NCI-H510A (cell line): Measurements from ENCODE around the gene CALML6.

Source experiments
- DNase-seq: peaks from one replicate; lab custom pipeline; 2025; lab: John Stamatoyannopoulos, UW

The CALML6 gene

DNA sequence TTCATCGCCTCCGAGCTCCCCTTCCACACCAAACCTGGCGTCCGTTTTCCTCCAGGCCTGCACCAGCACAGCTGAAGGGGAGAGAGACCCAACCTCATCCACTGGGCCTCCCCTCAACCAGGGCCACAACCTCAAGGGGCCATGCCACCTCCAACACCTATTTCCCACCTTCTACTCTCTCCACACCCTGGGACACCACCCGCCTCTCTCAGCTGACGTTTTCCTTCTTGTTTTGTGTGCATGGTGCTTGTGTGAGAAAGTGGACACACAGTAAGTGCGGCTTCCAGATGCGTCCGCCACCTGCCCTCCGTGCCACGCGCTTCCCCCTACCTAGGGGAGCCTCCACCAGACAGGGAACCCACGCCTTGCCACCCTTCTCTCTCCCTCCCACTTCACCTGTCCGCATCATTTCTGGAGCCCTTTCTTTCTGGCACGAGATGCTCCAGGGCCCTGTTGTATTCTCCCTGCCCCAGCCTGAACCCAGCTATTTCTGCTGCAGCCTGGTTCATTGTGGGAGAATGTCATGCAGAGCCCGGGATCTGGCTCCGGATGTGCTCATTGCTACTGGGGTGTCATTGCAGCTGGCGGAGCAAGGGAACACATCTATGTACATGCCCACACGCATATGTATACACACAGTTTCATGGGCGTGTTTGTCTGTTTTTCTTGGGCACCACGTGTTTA, 22.8 kb upstream of the CALML6 start:
- DNase-seq: no peak

DNA sequence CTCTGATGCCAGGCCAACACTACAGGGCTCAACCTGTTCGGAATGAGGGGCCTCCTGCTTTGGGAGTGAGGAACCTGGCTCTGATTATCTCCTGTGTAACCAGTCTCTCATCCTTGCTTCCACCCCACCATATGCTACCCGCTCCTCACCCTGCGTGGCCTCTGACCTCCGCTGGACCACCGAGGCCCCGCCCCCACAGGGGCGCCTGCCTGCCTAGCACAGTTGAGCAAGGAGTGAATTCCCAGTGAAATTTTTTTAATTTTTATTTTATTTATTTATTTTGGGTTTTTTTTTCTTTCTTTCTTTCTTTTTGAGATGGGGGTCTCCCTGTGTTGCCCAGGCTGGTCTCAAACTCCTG, 22.3 kb upstream of the CALML6 start:
- no peak for DNase-seq

DNA sequence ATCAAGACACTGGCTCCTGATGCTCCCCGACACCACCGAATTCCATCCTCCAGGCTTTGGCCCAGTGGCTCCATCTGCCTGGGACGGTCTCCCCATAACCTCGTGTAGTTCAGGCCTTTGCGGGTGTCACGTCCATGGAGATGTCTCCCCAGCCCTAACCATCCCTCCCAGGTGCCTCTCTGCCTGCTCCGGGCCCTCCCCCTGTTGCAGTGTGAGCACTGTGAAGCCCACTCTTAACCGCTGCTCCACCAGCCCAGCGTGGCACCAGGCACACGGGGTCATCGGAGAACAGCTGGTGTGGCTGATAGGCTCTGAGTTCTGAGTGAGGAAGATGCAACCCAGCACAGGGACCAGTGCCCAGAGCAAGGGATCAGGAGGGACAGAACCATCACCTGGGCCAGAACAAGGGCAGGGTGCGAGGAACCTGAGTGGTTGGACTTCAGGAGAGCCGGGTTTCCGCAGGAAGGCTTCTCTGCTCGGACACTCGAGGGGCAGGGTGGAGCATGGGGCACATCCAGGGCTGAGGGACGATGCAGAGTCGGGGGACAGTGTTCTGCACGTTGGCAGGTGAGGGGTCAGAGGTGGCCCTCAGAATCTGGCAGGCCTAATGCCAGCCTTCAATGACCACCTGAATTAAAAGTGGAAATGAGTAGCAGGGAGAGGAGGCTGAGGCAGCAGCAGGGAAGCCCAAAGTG, 21.6 kb upstream of the CALML6 start:
- no peak for DNase-seq

DNA sequence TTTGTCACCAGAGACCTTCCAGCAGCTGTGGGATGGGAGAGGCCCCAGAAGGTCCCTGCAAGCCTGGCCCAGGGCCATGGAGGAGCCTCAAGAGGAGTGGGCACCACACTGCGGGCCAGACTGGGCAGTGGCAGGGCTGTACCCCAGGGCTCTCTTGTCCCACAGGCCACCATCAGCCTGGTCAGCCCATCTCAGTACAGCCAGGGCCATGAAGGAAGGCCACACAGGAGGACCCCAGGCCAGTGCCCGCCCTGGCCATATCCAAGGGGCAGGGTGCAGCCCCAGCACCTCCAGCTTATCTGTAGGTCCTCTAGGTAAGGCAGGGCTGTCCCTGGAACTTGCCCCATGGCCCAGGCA, 21.1 kb upstream of the CALML6 start:
- no peak for DNase-seq

DNA sequence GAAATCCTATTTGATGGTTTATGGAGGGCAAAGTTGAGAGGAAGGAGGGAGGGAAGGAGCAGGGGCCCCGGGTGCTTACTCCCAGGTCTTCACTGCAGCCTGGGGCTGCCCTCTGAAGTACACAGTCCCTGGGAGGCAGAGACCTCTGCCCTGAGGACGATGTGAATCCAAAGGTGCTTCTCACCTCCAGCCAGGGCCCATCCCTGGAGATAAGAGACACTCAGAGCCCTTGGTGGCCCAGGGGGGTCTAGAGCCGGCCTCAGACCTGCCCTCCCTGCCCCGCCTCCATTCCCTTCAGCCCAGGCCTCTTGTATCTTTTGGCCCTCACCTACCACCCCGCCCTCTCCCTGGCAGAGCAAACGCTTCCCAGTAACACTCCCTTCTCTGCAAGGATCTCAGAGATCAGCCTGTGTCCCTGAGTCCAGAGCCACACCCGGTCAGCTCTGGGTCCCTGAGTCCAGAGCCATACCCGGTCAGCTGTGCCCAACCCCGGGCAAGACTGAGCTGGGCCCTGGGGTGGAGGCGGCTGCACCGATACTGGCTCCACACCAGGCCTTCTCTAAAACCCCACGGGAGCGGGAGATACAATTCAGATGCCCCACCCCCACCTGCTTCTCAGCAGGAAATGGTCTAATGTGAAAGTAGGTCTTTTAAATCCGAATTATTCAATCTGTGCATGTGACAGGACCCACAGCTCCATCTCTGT, 20.6 kb upstream of the CALML6 start:
- DNase-seq: no peak

DNA sequence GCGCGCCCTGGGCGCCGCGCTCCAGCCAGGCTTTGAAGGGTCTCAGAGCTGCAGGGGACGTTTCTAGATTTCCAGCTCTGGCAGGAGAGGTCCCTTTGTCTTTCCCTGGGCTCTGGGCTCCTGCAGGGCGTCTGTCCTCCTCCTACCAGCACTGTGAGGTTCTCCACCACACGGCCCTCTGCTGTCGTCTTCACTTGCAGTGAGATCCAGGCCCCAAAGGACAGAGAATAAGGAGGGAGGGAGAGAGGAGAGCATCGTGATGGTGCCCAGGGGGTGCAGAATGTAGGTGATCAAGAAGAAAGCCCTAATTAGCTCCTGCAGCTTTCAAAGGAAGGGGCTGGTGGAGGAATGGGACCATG, 20.0 kb upstream of the CALML6 start:
- DNase-seq: no peak

DNA sequence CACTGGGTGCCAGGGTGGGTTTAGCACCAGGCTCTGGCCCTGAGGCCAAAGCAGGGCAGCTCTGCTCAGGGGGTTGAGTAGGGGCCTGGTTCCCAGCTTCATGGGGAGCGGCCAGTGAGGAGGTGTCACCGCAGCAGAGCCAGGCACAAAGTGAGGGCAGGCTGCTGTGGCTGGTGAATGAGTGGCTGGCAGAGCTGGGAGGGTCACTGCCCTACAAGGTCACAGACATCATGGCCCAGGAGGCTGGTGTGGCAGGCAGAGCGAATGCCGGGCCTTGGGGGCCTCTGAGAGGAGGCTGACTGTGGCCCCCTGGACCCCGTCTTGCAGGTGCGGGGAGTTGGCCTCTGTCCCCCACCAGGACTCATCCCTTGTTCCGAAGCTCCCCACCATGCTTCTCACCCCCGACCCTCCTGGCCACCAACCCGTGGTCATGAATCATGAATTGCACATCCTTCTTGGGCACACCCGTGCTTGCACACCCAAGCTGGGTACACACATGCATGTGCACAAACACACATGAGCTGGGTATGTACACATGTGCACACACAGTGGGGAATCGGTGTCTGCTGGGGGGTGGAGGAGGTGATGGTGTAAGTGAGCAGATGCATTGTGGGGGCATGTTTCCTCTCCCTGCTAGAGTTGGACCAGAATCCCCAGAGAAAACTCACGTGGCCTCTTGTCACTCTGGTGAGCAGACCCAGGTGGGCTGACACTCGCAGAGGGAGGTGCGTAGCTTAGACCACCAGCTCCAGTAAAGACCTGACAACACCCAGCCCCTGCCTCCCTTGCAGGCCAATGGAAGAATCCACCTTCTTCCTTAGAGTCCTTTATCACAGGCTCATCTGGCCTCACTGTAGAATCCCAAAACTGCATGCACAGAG, 19.4 kb upstream of the CALML6 start:
- DNase-seq: no peak

DNA sequence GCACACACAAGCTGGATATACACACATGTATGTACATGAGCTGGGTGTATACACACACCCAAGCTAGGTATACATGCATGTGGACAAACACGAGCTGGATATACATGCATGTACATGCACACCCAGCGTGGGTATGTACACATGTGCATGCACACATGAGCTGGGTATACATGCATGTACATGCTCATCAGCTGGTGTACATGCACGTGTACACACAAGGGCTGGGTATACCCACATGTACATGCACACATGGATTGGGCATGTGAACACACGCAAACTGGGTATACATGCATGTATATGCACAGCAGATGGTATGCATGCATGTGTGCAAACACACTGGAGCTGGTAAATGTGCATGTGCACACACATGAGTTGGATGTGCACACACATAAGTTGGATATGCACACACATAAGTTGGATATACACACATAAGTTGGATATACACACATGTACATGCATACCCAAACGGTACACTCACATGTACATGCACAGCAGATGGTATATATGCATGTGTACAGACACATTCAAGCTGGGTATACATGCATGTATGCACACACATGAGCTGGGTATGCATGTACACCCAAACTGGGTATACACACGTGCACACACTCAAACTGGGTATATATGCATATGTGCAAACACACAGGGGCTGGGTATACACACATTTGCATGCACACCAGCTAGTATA, 16.7 kb upstream of the CALML6 start:
- DNase-seq: no peak

DNA sequence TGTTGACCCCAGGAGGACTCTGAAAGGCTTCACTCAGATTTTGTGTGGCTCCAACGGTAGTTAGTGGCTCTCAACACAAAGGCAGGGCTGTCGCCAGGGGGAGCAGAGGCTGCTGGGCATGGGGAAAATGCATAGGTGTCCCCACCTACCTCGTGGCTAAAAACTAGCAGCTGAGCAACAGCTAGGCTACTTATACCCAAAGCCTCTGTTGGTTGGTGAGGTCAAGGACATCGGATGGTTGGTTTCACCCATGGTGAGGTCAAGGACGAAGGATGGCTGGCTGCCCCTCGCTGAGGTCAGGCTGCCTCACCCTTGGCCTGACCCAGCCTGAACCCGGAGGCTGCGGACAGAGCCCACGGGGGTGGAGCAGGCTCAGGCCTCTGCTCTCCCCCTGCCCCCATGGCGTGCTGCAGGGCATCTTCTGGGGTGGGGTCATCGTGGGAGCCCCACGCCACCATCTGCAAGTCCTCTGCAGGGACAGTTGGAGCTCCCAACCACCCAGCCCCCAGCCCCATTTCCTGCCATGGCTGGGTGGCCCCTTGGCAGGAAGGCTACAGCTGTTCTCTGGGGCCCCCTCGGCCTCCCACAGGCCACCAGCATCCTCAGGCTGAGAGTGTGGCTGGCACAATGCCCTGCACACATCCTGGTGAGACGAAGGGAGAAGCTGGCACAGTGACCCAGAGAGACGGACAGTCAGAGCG, 15.6 kb upstream of the CALML6 start:
- no peak for DNase-seq

DNA sequence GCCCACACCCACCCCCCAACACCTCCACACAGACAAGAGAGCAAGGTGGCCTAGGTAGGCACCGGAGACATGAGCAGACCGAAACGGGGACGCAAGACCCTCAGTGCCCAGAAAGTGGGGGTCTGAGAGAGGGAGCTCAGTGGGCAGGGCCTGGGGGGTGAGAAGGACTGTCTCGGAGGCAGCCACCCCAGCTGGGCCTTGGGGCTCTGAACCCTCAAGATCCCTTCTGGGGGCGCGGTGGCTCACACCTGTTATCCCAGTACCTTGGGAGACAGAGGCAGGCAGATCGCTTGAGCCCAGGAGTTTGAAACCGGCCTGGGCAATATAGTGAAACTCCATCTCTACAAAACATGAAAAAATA, 15.1 kb upstream of the CALML6 start:
- DNase-seq: no peak

DNA sequence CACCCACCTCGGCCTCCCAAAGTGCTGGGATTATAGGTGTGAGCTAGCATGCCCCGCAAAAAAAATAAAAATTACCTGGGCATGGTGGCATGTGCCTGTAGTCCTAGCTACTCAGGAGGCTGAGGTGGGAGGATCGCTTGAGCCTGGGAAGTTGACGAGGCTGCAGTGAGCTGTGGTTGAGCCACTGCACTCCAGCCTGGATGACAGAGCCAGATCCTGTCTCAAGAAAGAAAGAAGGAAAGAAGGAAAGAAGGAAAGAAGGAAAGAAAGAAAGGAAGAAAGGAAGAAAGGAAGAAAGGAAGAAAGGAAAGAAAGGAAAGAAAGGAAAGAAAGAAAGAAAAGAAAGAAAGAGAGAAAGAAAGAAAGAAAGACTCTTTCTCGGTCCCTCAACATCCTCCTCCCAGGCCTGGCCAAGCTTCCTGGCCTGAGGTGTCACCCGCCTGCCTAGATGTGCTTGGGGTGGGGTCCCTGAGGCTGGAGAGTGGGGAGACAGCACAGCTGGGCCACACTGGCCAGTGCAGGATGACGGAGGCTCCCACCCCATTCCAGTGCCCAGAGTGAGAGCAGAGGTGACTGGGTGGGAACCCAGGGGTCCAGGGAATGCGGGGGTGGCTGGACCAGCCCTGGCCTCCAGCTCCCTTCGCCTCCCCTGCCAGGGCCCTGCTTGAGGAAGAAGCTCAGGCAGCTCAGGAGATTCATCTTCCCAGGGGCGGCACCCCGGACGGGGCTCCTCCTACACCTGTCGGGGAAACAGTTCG, 14.0 kb upstream of the CALML6 start:
- no peak for DNase-seq

DNA sequence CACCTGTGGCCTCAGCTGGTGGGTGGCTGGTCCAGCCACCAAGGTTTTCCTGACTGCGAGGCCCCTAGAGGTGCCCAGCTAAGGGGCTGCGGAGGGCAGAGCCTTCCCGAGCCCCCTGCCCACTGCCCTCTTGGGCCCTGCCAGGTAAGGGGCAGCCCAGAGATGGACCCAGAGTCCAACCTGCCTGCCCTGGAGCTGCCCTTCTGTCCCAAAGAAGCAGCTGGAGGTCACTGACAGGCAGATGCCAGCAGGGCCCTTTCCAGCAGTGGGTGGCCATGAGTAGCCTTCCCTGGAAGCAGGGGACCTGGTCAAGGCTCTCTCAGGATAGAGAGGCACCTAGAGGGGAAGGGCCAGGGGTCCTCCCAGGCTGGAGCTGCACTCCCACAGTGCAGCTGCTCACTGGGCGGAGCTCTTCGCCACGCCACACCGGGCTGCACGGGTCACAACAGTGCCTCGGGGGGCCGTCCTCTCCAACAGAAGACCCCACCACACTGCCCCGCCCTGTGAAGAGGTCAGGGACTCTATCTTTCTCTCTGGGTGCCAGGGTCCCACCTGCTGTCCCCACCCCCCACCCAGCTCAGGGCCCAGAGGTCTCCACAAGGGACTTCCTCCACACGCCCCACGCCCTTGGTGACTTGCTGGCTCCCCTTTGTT, 13.3 kb upstream of the CALML6 start:
- DNase-seq: no peak

DNA sequence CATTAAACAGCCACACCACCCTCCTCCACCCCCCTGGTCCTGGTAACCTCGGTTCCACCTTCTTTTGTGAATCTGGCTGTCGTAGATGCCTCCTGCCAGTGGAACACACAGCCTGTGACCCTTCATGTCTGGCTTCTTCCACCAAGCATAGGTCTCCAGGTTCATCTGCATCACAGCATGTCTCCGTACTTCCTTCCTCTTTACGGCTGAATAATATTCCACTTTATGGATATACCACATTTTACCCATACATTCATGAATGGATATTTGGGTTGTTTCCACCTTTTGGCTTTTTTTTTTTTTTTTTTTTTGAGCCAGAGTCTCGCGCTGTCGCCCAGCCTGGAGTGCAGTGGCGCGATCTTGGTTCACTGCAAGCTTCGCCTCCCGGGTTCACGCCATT, 11.8 kb upstream of the CALML6 start:
- no peak for DNase-seq

DNA sequence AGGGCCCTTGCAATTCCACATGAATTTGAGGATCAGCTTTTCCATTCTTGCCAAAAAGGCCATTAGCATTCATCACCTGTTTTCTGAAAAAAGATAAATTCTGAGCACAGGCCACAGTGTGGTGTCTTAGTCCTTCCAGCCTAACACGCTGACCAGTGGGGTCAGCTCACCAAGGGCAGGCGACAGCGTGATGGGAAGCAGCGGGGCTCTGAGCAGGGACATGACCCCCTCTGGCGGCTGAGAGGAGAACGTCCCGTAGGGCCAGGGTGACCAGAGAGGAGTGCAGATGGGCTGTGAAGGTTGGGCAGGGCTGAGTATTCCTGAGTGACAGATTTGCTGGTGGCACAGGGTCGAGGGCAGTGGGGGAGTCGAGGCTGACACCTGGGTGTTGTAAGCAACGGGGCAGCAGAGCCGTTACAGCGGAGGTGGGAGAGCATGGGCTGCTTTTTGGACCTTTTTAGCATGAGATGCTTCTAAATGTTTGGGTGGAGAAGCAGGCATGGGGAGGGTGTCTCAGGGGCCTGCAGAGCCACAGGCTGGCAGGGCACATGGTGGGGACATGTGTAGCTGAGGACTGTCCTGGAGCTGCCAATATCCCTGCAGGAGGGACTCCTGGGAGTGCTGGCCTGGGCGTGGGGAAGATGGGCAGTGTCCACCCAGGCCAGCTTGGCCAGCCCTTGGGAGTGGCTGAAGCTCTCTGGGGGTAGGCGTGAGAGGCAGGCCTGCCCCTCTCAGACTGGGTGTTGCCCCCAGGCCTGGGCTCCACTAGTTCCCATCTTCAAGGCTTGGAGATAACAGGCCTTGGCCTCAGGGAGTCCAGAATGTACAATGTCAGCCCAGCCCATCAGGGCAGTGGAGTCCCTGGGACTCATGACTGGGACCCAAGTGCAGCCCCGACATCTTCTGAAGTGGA, 8.6 kb upstream of the CALML6 start:
- peak; percentile 73 for DNase-seq

DNA sequence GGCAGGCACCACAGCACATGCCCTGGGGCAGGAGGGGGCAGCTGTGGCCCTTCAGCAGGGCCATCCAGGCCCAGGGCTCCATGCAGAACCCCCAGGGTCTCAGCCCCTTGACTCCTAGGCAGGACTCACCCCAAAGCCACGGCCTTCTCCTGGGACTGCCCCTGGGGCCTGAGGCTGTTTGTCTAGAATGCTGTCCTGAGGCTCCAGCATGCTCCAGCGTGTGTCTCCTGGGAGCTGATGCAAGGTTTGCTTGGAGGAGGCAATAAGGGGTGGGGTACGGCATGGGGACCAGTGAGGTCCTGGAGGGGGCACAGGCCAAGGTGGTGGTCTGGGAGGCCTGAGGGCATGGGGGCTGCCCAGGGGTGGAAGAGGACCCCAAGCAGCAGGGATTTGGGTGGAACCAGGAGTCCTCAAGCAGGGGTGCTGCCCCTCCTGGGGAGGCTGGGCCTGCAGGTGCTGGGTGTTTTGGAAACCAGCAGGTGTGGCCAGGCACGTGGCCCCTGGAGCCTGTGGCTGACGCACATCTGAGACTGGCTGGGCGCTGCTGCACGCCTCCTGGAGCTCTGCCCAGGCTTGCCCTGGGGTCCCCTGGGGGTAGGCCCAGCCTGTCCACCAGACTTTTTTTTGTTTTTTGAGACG, 7.8 kb upstream of the CALML6 start:
- no peak for DNase-seq

DNA sequence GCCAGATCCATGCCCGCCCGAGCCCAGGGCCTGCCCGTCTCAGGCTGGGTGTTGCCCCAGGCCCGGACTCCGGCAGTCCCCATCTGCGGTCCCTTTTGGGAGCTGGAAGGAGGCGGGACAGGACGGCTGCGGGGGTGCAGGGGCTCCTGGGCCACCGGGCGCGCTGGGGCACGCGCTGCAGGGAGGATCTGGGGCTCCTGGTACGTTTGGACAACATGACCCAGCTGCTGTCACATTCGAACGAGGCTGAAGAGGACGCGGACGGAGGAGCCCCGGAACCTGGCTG, 6.6 kb upstream of the CALML6 start:
- DNase-seq: no peak

DNA sequence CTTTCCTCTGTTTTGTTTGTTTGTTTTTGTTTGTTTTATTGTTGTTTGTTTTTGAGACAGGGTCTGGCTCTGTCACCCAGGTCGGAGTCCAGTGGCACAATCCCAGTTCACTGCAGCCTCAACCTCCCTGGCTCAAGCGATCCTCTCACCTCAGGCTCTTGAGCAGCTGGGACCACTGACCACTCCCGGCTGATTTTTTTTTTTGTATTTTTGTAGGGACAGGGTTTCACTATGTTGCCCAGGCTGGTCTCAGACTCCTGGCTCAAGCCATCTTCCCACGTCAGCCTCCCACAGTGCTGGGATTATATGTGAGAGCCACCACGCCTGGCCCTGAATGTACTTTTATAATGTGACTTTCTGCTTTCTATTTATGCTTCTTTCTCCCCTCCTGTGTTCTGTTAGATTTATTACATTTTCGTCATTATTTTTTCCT, 5.0 kb upstream of the CALML6 start:
- no peak for DNase-seq

DNA sequence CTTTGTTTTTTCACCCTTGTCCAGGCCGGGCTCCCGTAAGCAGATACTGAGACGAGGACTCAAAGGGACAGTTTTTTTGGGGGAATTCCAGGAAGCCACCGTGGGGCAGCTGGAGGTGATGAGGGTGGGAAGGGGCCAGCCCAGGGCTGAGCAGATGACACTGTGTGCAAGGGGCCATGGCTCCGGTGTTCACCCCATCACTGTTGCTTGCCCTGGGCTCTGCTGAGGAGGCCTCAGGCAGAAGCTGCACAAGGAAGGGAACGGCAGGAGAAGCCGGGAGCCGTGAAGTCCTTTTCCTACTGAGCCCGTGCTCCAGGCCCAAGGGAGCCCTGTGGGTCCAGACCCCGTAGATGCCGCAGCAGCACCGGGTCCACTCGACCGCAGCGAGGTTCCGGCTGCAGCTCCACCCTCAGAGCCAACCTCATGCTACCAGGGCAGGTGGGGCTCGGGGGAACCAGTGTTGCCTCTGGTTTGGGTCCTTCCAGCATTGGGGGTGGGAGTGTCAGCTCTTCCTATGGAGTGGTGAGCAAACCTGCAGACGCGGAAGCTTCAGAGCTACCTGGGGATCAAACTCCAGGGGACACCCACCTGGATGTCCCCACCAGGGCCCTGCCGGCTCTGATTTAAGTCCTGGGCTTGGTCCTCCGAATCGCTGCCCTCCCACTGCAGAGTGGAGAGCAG, 4.3 kb upstream of the CALML6 start:
- no peak for DNase-seq
